ENCODE results near the gene HCFC1R1. TPM values are rescaled to one million over a fixed set of nuclear protein-coding genes. Genes with fewer than 3 reads are reported as not detected.
"Not testable (repeated sequence)": the region's sequence is repeated elsewhere in the genome, so short reads cannot be mapped to it uniquely, and the experiment has no call there.

HCFC1R1 gene
- total RNA-seq, 1 donor from 2014 or later, result 26.5 TPM

DNA sequence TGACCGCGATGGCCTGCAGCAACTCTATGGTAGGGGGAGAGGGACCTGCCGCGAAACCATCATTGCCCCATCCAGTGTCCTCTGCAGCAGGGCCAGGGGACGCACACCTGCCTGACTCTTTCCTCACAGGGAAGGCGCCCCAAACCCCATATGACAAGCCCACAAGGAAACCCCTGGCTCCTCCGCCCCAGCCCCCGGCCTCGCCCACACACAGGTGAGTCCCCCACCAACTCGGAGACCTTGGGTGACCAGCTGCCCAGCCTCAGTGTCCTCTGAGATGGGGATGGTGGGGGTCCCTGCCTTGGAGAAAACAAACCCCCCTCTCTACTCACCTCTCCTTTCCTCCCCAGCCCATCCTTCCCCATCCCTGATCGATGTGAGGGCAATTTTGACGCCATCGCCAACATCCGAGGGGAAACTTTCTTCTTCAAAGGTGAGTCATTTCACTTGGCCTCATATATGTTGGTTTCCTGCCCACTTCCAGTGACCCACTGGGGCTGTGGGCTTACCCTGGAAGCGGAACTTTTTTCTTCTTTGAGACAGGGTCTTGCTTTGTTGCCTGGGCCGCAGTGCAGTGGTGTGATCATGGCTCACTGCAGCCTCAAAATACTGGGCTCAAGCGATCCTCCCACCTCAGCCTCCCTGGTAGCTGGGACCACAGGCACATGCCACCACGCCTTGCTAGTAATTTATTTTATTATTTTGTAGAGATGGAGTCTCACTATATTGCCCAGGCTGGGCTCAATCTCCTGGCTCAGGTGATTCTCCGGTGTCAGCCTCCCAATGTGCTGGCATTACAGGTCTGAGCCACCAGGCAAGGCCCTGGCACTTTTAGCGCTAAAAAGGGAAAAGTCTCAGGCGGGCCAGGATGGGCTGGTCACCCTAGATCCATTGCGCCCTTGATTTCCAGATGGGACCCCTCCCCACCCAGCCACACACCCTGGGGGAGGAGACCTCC, 33.7 kb upstream of the HCFC1R1 start:
- no peak for DNase-seq (ENCODE audit: low spot score)

DNA sequence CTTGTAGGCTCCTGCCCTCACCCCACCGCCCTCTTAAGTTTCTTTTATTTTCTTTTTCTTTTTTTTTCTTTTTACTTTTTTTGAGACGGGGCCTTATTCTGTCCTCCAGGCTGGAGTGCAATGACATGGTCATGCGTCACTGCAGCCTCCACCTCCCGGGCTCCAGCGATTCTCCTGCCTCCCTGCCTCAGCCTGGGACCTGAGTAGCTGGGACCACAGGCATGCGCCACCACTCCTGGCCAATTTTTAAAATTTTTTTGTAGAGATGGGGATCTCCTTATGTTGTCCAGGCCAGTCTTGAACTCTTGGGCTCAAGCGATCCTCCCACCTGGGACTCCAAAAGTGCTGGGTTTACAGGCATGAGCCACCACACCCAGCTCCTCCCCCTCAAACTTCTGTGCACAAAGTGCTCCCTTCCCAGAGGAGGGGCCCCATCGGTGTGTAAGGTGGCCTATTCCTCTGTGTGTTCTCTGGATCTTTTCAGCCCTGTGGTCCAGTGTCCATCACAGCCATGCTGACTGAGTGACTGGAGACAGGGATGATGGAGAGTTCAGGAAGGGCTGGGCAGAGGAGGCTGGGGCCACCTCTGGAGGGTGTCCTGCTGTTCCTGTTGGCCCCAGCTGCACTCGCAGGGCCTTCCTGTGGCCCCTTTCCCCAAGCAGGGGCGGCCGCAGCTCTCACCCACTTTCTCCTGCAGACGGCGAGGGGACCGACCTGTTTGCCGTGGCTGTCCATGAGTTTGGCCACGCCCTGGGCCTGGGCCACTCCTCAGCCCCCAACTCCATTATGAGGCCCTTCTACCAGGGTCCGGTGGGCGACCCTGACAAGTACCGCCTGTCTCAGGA, 32.8 kb upstream of the HCFC1R1 start:
- DNase-seq (ENCODE audit: low spot score), result no peak

DNA sequence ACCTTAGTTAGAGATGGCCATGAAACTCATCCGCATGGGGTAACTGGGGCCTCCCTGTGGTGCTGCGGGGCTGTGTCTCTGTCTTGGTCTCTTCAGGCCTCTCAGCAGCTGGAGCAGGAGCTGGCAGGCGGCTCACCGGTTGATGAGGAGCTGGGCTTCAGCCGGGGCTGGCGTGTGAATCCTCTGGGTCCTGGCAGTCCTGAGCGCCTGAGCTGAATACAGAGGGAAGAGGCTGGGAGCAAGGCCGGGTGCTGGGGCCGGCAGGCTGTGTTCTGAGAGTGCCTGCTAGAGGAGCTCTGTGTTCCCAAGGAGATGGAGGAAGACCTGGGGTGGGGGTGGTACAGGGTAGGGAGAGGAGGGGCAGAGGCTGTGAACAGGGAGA, 32.0 kb upstream of the HCFC1R1 start:
- not testable (repeated sequence) for DNase-seq (ENCODE audit: low spot score)

DNA sequence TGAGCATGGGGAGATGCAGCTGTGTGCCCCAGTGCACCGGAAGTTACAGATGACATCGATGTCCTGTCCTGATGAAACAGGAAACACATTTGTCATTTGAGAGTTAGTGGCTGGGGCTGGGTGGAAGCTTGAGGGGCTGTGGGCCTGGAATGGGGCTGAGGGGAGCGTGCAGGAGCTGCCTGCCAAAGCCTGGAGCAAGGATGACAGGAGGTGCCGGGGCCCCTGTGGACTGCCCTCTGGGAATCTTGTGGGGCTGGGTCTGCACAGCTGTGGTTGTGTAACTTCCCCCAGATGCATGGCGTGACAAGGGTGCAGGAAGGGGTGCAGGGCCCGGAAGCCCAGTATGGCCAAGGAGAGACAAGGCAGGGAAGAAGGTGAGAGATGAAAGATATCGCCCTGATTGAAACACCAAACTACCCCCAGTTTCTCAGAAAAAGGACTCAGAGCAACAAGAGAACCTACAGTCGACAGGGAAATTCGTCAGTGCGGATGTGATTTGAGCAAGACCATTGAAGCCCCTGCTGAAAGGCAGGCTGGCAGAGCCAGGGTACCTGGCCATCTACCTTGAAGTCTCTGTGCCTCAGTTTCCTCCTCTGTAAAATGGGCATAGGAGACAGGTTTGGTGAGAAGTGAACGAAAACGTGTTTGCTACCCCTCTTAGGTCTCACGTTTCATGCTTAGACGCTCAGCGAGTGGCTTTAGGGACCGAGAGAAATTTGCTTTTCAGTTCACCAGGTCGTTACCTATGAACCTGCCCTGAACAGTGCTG, 31.4 kb upstream of the HCFC1R1 start:
- no peak for DNase-seq (ENCODE audit: low spot score)

DNA sequence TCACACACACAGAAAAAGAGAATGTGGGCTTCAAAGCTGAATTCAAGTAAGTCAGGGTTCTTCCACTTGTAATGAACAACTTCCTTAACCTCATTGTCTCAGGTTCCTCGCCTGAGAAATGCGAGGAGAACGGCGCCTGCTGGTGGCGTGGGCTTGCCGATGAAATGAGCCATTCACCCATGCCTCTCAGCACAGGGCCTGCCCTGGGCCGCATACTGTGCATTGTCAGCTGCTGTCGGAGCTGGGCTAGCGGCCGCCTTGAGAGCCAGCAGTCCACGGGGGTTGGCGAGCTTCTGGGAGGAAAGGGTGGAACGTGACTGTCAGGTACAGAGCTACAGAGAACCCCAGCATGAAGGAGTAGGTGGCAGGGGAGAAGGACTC, 29.6 kb upstream of the HCFC1R1 start:
- DNase-seq (ENCODE audit: low spot score), result not testable (repeated sequence)

DNA sequence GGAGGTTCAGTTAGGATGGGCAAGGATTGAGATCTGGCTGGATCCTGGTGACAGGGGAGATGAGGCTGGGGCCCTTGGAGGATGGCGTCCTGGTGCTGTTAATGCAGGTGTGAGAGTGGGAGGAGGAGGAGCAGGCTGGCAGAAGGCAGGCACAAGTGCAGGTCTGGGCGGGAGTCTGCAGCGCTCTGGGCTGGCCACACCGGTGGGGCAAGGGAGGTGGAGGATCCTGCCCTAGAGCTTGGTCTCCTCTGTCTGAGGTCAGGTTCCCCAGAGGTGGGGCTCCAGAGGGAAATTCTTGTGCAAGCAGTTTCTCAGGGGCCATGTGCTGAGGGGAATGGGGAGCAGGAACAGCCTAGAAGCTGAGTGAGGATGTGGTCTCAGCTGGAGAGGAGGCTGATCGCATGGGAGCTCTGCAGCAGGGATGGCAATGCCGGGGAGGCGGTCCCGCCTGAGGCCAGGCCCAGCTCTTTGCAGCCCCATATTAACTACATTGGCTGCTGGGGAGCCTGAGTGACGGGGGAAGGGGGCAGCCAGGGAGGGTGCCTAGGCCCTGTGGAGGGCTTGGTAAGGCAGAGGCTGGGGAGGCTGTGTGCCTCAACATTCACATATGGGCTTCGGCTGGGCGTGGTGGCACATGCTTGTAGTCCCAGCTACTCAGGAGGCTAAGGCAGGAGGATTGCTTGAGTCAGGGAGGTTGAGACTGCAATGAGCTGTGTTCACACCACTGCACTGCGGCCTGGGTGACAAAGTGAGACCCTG, 29.0 kb upstream of the HCFC1R1 start:
- not testable (repeated sequence) for DNase-seq (ENCODE audit: low spot score)

DNA sequence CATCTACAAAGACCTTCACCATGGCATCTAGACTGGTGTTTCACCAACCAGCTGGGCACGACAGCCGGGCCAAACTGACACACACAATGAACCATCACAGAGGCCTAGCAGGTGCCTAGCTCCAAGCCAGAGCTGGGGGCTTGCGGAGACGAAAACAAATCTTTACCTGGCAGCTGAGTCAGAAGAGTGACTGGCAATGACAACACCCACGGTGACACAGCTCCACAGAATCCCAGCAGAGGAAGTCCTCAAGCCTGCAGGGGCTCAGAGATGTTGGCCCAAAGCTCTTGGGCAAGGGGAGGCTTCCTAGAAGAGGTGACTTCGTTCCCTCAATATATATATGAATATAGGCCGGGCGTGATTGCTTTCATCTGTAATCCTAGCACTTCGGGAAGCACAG, 27.8 kb upstream of the HCFC1R1 start:
- no peak for DNase-seq (ENCODE audit: low spot score)

DNA sequence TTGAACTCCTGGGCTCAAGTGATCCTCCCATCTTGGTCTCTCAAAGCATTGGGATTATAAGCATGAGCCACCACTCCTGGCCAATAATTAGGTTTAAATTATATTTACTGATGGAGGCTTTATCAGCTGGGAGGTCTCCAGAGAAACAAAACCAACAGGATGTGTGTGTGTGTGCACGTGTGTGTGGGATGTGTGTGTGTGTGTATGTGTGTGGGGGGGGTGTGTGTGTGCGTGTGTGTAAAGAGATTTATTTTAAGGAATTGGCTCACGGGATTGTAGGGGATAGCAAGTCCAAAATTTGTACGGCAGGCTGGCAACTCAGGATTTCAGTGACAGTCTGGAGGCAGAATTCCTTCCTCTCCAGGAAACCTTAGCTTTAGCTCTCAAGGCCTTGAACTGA, 27.3 kb upstream of the HCFC1R1 start:
- no peak for DNase-seq (ENCODE audit: low spot score)

DNA sequence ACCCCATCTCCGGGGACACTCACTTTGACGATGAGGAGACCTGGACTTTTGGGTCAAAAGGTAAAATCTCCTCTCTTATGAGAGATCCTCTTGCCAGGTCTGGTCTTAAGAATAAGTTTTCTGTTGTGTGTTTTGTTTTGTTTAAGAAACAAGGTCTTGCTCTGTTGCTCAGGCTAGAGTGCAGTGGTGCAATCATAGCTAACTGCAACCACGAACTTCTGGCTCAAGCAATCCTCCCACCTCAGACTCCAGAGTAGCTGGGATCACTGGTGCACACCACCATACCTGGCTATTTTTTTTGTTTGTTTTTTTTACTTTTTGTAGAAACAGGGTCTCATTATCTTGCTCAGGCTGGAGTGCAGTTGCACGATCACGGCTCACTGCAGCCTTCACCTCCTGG, 26.7 kb upstream of the HCFC1R1 start:
- no peak for DNase-seq (ENCODE audit: low spot score)

DNA sequence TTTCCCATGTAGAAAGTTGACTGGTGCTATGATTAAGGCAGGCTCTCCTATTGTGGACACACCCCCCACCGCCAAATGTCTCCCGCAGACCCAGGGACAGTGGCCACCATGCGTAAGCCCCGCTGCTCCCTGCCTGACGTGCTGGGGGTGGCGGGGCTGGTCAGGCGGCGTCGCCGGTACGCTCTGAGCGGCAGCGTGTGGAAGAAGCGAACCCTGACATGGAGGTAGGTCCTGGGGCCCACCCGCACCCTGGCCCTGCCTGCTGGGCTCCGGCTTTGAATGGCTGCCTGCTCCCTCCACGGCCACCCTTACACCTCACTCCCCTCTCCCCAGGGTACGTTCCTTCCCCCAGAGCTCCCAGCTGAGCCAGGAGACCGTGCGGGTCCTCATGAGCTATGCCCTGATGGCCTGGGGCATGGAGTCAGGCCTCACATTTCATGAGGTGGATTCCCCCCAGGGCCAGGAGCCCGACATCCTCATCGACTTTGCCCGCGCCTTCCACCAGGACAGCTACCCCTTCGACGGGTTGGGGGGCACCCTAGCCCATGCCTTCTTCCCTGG, 26.3 kb upstream of the HCFC1R1 start:
- DNase-seq (ENCODE audit: low spot score), result no peak

DNA sequence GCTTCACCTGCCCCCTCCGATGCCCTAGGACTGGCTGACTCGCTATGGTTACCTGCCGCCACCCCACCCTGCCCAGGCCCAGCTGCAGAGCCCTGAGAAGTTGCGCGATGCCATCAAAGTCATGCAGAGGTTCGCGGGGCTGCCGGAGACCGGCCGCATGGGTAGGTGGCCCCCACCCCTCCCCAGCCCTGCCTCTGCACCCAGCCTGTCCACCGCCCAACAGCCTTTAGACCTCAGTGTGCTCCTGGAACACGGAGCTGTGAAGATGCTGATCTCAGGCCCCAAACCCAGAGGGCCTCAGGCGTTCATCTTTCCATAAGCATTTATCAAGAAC, 23.6 kb upstream of the HCFC1R1 start:
- DNase-seq (ENCODE audit: low spot score), result no peak

DNA sequence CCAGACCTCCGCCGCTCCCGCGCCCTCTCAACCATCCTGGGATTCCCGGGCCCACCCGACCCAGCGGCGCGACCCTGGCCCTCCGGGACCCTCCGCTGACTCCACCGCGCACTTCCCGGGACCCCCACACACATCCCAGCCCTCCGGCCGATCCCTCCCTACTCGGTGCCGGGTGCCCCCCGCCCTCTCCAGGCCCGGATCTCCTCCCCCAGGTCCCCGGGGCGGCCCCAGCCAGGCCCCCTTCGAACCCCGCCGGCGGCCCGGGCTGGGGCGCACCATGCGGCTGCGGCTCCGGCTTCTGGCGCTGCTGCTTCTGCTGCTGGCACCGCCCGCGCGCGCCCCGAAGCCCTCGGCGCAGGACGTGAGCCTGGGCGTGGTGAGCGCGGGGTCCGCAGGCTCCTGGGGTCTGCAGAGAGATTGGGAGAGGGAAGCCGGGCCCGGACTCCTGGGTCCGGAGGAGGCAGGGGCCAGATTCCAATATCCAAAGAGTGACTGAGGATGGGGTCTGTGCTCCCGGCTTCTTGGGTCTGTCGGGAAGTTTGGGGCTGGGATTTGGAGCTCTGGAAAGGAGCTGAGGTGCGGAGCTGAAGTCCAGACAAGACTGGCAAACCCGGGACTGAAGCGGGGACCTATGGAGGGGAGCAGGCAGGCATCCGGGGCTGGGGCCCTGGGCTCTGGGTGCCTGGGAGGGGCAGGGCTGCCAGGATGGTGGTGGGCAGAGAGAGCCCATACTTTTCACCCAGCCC, 23.1 kb upstream of the HCFC1R1 start:
- no peak for DNase-seq (ENCODE audit: low spot score)

DNA sequence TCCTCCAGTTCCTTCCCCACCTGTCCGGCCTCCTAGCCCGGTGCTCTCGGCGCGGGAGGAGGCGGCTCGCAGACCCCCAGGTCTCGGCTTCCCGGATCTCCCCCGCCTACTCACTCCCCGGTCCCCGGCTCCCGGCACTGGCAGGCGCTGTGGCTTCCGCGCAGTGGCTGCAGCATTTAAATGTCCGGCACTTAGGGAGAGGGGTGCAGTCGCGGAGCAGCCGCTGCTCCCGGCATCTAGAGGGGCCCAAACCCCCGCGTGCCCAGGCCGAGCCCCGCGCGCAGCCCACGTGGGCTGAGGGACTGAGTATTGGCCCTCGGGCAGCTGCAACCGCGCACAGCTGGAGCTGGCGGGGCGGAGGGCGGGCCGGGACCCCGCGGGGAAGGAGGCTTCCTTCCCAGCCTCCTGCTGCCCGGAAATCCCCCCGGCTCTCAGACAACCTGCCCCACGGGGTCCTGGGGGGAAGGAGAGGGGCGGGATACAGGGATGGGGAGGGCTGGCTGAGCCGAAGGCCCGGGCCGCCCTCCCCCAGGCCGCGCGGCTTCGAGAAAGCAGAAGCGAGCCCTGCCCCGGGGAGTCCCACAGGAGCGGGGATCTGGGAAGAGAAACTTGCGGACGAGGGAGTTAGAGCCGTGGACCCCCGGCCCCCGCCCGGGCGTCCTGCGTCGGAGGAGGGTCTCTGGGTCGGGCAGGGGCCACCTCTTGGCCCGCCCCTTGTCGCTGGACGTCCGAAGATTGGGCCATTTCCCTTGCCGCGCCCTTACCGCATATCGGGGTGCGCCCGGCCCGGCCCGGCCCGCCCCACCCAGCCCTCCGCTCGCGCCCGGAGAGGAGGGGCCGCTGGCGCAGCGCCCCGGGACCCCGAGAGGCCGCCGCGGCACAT, 22.3 kb upstream of the HCFC1R1 start, which contains the start of gene MMP25:
Gene MMP25 (plus strand): TSS at position 804 of the 883 bp plus-strand sequence. CDS start 357 bp downstream, outside the sequence.
- no peak for DNase-seq (ENCODE audit: low spot score)

DNA sequence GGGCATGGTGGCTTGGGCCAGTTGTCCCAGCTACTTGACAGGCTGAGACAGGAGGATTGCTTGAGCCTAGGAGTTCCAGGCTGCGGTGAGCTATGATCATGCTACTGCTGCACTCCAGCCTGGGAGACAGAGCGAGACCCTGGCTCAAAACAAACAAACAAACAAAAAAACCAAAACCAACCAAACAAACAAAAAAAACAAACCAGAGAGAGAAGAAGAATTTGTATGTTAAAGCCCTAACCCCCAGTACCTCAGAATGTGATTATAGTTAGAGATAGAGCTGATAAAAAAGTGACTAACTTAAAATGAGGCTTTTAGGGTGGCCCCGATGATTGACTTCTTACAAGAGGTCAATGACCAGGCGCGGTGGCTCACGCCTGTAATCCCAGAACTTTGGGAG, 21.0 kb upstream of the HCFC1R1 start:
- no peak for DNase-seq (ENCODE audit: low spot score)

DNA sequence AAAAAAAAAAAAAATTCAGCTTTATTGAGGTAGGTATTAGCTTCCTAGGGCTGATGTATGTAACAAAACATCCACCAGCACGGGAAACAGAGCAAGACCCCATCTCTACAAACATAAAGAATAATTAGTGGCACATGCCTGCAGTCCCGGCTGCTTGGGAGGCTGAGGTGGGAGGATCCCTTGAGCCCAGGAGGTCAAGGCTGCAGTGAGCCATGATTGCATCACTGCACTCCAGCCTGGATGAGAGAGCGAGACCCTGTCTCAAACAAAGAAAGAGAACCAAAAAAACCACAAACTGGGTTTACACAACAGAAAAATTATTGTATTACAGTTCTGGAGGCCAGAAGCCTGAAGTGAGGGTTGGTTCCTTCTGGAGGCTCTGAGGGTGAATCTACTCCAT, 18.6 kb upstream of the HCFC1R1 start:
- no peak for DNase-seq (ENCODE audit: low spot score)

DNA sequence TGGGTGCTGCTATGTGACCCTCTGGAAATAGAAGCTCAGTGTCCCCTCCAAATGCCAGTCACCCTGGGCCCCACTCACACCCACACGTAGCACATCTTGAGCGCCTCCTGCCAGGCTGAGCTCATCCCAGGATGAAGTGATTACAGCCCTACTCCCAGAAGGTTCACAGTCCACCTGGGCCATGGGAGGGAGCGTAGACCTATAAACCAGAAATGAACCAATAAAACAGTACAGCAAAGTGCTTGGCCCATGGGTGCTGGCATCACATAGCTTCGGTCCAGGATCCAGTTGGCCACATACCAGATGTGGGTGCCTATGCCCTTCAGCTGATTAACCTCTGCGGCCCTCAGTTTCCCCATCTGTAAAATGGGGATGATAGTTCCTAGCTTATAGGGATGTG, 15.2 kb upstream of the HCFC1R1 start:
- DNase-seq (ENCODE audit: low spot score), result no peak

DNA sequence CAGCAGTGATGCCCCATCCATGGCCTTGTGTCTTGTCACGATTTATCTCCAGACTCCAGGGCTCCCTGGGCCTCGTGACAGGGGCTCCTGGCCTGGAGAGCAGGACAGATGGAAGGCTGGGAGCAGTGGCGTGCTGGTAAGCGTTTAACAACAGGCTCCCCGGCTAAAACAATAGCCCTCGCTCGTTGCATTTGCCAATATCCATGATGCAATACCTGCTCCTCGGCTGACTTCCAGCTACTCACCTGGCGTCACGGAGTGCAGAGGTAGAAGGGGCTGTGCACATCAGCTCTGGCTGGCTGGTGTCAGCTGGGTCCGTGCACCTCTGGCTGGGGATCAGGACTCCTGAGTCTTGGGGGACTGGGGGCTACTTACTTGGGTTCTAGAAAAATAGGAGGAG, 14.5 kb upstream of the HCFC1R1 start:
- DNase-seq (ENCODE audit: low spot score), result no peak

DNA sequence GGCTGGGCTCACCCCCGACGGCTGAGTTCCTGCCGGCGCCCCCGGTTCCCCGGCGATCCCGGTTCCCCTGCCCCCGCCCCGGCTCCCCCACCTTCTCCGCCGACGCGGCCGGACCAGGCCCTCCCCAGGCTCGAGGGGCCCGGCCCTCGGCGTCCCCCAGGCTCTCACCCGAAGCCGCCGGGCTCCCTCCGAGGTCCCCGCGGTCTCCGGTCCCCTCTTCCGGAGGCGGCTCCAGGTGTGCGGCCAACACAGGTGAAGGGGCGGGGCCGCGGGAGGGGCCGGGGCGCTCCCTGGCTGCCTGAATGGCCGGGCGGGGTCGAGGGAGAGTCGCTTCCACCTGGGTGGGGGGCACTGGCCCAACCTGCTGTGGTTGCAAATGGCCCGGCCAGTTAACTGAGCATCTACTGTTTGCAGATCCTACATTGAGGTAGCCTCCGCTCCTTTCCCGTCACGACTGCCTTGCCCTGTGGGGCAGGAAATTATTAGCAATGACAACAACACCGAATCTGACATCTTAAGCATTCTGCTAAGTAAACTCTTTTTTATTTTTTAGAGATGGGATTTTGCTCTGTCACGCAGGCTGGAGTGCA, 13.1 kb upstream of the HCFC1R1 start, which contains the start of gene BICDL2:
Gene BICDL2 (minus strand): TSS at position 219 of the 590 bp plus-strand sequence. CDS start 1,448 bp downstream, outside the sequence.
- DNase-seq (ENCODE audit: low spot score), result no peak

Data from mesenteric fat pad (tissue), 1 donor.